ENCODE results near the gene UBAP1L.

Gene UBAP1L

DNA sequence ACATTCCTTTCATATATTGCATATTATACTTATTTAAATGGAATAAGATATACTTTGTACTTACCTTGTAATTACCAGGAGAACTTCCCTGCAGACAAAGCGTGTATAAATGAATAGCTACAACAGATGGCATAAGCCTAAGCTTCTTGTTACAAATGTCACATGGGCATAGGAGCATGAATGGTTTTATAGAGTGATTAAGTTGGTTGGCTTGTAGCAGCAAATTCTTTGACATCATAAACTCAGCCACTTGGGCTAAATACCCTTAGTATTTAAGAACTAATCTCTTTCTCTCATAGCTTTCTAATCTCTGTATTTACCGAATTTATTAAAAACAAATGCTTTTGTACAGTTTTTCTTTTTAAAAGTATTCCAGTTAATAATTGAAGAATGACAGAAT is at the start of gene UBAP1L:
Gene UBAP1L, minus strand, starts transcription at position 115 of the 400 bp plus-strand sequence. CDS start 8,985 bp downstream, outside the sequence.
- Histone ChIP-seq H3K27me3 (ENCODE audit: insufficient read depth, low read length, poor library complexity, severe bottlenecking) (no peaks in the 10 kb centered on the region), H3F3A (ENCODE audit: low read depth) (no peaks in the 10 kb centered on the region), H3K9me2 (replicated peaks; ENCODE audit: low read depth, low read length) (no peaks in the 10 kb centered on the region), H2AFZ (ENCODE audit: low read length) (no peak within 1 kb of the TSS), H3K9ac (ENCODE audit: low read depth, low read length, poor library complexity, severe bottlenecking) (no peak within 1 kb of the TSS), H3K9me3 (ENCODE audit: insufficient read depth, low read depth, low read length) (no peaks in the 10 kb centered on the region), H3K4me1 (ENCODE audit: insufficient read depth, low read length, poor library complexity, severe bottlenecking) (no peaks in the 10 kb centered on the region), H3K79me2 (ENCODE audit: insufficient read depth, low read length) (no peaks in the 10 kb centered on the region), H3K36me3 (ENCODE audit: insufficient read depth, low read length) (peaks cover 64% of the 10 kb centered on the region; the same call in 1 of the 2 replicates), H3K4me3 (ENCODE audit: low read length, poor library complexity, severe bottlenecking) (no peak within 1 kb of the TSS), H3K4me2 (ENCODE audit: low read depth, low read length, poor library complexity, severe bottlenecking) (no peak within 1 kb of the TSS), H4K20me1 (ENCODE audit: insufficient read depth, low read length, poor library complexity, severe bottlenecking) (no peaks in the 10 kb centered on the region)
- no peak for TF ChIP-seq EZH2phosphoT487 (IDR thresholded peaks at IDR 0.05; ENCODE audit: borderline replicate concordance)
- TF ChIP-seq, protein P1, sequence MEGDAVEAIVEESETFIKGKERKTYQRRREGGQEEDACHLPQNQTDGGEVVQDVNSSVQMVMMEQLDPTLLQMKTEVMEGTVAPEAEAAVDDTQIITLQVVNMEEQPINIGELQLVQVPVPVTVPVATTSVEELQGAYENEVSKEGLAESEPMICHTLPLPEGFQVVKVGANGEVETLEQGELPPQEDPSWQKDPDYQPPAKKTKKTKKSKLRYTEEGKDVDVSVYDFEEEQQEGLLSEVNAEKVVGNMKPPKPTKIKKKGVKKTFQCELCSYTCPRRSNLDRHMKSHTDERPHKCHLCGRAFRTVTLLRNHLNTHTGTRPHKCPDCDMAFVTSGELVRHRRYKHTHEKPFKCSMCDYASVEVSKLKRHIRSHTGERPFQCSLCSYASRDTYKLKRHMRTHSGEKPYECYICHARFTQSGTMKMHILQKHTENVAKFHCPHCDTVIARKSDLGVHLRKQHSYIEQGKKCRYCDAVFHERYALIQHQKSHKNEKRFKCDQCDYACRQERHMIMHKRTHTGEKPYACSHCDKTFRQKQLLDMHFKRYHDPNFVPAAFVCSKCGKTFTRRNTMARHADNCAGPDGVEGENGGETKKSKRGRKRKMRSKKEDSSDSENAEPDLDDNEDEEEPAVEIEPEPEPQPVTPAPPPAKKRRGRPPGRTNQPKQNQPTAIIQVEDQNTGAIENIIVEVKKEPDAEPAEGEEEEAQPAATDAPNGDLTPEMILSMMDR (conservative IDR thresholded peaks at IDR 0.05; ENCODE audit: low read length): no peak

DNA sequence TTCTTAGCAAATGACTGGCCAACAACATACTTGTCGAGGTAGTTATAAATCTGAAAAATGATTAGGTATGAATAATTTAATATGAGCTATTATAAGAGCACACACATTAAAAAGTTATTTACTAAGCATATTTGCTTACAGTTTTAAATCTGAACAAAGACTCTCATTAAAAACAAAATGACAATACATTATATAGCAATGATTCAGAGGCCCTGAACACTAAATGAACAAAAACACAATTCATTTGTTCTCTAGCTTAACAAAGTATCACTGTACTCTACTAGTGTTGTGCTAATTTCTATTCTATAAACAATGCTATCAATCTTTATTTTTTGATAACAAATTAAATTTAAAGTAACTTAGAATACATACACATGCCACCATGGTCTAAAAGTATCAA is 49.1 kb upstream of the UBAP1L start:
- no peaks in the 10 kb centered on the region for H3K27me3 ChIP-seq (ENCODE audit: insufficient read depth, low read length, poor library complexity, severe bottlenecking)
- H2AFZ ChIP-seq (ENCODE audit: low read length): no peak overlapping the region
- H4K20me1 ChIP-seq (ENCODE audit: insufficient read depth, low read length, poor library complexity, severe bottlenecking): peaks cover 5% of the 10 kb centered on the region
- no peaks in the 10 kb centered on the region for H3F3A ChIP-seq (ENCODE audit: low read depth)
- no peak overlapping the region for H3K9ac ChIP-seq (ENCODE audit: low read depth, low read length, poor library complexity, severe bottlenecking)
- no peaks in the 10 kb centered on the region for H3K9me3 ChIP-seq (ENCODE audit: insufficient read depth, low read depth, low read length)
- peaks cover 54% of the 10 kb centered on the region for H3K36me3 ChIP-seq (ENCODE audit: insufficient read depth, low read length)
- peaks cover 13% of the 10 kb centered on the region for H3K79me2 ChIP-seq (ENCODE audit: insufficient read depth, low read length)
- H3K4me3 ChIP-seq (ENCODE audit: low read length, poor library complexity, severe bottlenecking): no peak overlapping the region
- H3K4me1 ChIP-seq (ENCODE audit: insufficient read depth, low read length, poor library complexity, severe bottlenecking): no peaks in the 10 kb centered on the region
- H3K9me2 ChIP-seq (replicated peaks; ENCODE audit: low read depth, low read length): no peaks in the 10 kb centered on the region
- H3K4me2 ChIP-seq (ENCODE audit: low read depth, low read length, poor library complexity, severe bottlenecking): no peak overlapping the region
- no peak for TF ChIP-seq EZH2phosphoT487 (IDR thresholded peaks at IDR 0.05; ENCODE audit: borderline replicate concordance)
- TF ChIP-seq, protein P1 (conservative IDR thresholded peaks at IDR 0.05; ENCODE audit: low read length): no peak

DNA sequence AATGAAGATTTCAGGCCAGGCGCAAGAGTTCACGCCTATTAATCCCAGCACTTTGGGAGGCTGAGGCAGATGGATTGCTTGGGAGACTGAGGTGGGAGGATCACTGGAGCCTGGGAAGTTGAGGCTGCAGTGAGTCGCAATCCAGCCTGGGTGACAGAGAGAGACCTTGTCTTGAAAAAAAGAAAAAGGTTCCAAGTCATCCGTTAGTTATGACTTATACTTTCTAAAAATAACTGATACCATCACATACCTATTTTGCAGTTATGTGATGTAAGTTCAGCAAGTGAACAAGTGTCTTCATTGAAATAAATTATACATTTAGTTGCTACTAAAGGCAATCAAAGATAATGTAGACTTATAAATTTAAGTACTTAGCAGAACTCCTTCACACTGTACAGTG is 48.0 kb upstream of the UBAP1L start:
- Histone ChIP-seq H3K4me2 (ENCODE audit: low read depth, low read length, poor library complexity, severe bottlenecking) (no peak overlapping the region), H3K79me2 (ENCODE audit: insufficient read depth, low read length) (peaks cover 13% of the 10 kb centered on the region), H3K36me3 (ENCODE audit: insufficient read depth, low read length) (peaks cover 65% of the 10 kb centered on the region), H3K9ac (ENCODE audit: low read depth, low read length, poor library complexity, severe bottlenecking) (no peak overlapping the region), H2AFZ (ENCODE audit: low read length) (no peak overlapping the region), H4K20me1 (ENCODE audit: insufficient read depth, low read length, poor library complexity, severe bottlenecking) (peaks cover 5% of the 10 kb centered on the region), H3K4me1 (ENCODE audit: insufficient read depth, low read length, poor library complexity, severe bottlenecking) (no peaks in the 10 kb centered on the region), H3K4me3 (ENCODE audit: low read length, poor library complexity, severe bottlenecking) (no peak overlapping the region), H3K9me3 (ENCODE audit: insufficient read depth, low read depth, low read length) (no peaks in the 10 kb centered on the region), H3K9me2 (replicated peaks; ENCODE audit: low read depth, low read length) (no peaks in the 10 kb centered on the region), H3F3A (ENCODE audit: low read depth) (no peaks in the 10 kb centered on the region), H3K27me3 (ENCODE audit: insufficient read depth, low read length, poor library complexity, severe bottlenecking) (no peaks in the 10 kb centered on the region)
- TF ChIP-seq, protein P1 (conservative IDR thresholded peaks at IDR 0.05; ENCODE audit: low read length): no peak
- no peak for TF ChIP-seq EZH2phosphoT487 (IDR thresholded peaks at IDR 0.05; ENCODE audit: borderline replicate concordance)
